Measurements from ENCODE around the gene FILIP1L. TPM values are rescaled to one million over a fixed set of nuclear protein-coding genes. Genes with fewer than 3 reads are reported as not detected.

Gene FILIP1L
- total and polyA plus RNA-seq, 2 of the 13 experiments (the other 11 are each of a cell fraction or from before 2014, with no cell fraction given) = 8.1 to 187 TPM

DNA sequence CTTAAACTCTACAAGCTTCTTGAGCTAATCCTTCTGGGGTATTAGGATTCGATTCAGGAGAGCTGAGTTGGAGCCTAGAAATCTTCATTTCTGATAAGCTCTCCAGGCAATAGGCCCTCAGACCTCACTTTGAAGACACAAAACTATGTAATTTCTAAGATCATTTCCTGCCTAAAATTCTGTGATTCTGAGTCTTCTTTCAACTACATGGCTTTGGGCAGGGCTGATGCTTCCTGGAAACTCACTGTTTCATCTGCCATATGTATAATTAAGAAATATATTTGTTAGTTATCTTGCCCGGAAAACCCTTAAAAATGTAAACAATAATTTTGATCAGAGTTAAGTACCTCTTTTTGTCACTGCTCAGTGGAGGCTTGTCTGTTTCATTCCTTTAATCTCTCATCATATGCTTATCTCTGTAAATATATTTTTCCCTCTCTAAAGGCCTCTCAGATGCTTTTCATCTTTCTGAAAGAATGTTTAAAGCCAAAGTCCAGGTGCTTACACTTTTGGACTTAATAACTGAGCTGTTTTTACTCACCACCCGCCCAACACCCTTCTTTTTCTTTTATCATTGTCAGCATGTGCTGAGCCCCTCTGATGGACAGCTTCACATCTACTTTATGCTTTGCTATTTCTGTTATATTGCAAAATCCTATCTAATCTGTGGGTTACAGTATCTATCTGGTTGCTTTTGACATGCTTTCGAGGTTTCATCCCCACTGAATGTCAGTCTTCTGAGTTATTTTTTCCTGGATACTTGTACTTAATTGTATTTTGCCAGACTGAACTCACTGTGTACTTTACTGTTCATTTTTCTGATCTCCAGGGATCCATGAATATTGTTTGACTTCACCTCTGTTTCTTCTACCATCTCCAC, 38.2 kb downstream of the FILIP1L start (continued):
- TF ChIP-seq RERE (CRISPR knock-in tag; IDR thresholded peaks at IDR 0.05; ENCODE audit: low read depth) = peak; percentile 93
- no peak for TF ChIP-seq RBM22 (optimal IDR thresholded peaks at IDR 0.05; ENCODE audit: low read length)
- TF ChIP-seq, protein P1, sequence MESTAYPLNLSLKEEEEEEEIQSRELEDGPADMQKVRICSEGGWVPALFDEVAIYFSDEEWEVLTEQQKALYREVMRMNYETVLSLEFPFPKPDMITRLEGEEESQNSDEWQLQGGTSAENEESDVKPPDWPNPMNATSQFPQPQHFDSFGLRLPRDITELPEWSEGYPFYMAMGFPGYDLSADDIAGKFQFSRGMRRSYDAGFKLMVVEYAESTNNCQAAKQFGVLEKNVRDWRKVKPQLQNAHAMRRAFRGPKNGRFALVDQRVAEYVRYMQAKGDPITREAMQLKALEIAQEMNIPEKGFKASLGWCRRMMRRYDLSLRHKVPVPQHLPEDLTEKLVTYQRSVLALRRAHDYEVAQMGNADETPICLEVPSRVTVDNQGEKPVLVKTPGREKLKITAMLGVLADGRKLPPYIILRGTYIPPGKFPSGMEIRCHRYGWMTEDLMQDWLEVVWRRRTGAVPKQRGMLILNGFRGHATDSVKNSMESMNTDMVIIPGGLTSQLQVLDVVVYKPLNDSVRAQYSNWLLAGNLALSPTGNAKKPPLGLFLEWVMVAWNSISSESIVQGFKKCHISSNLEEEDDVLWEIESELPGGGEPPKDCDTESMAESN (CRISPR knock-in tag; conservative IDR thresholded peaks at IDR 0.05) = no peak
- peak in 1 of 2 experiments; percentile 40; a peak in 1 of 4 replicates for TF ChIP-seq REST (IDR thresholded peaks at IDR 0.05; ENCODE audit: borderline replicate concordance in 1 of 2, low read depth in 1 of 2, low read length in 2 of 2)
- TF ChIP-seq TBX3 (IDR thresholded peaks at IDR 0.05; ENCODE audit: borderline replicate concordance) = peak; percentile 88
- no peak for TF ChIP-seq NFRKB (IDR thresholded peaks at IDR 0.05)
- no peak for TF ChIP-seq PAX8 (CRISPR knock-in tag; IDR thresholded peaks at IDR 0.05; ENCODE audit: borderline replicate concordance)
- no peak for TF ChIP-seq ZFP37 (CRISPR knock-in tag; IDR thresholded peaks at IDR 0.05; ENCODE audit: borderline replicate concordance)
- no peak for TF ChIP-seq JUN (CRISPR knock-in tag; IDR thresholded peaks at IDR 0.05)
- no peak for TF ChIP-seq ETV6 (CRISPR knock-in tag; conservative IDR thresholded peaks at IDR 0.05)
- peak; percentile 92 for TF ChIP-seq FOXA3 (CRISPR knock-in tag; IDR thresholded peaks at IDR 0.05)
- TF ChIP-seq ZNF839 (CRISPR knock-in tag; IDR thresholded peaks at IDR 0.05; ENCODE audit: borderline replicate concordance) = no peak
- TF ChIP-seq MED1 (CRISPR knock-in tag; IDR thresholded peaks at IDR 0.05) = peak; percentile 98
- TF ChIP-seq SRY (CRISPR knock-in tag; IDR thresholded peaks at IDR 0.05) = no peak
- no peak for TF ChIP-seq ZNF563 (CRISPR knock-in tag; IDR thresholded peaks at IDR 0.05)
- peak; percentile 98 for TF ChIP-seq CREM (IDR thresholded peaks at IDR 0.05)
- TF ChIP-seq CREM (CRISPR knock-in tag; IDR thresholded peaks at IDR 0.05) = no peak
- TF ChIP-seq ZNF296 (CRISPR knock-in tag; conservative IDR thresholded peaks at IDR 0.05) = no peak
- no peak for TF ChIP-seq KAT7 (CRISPR knock-in tag; IDR thresholded peaks at IDR 0.05; ENCODE audit: borderline replicate concordance)

Data from HepG2 (cell line).